ENCODE measurements around the gene NFIB. TPM values are rescaled to one million over a fixed set of nuclear protein-coding genes. Genes with fewer than 3 reads are reported as not detected.
A peak's percentile ranks its signal among the peaks of the same experiment; 100 is the strongest.

The NFIB gene
- total RNA-seq, 1 experiment from 2014 or later: 35.1 TPM

GRCh38 chr9:14222149-14222835 is 91.6 kb downstream of the NFIB start:
- peak; percentile 19 to 72 for DNase-seq
- CTCF ChIA-PET: interaction anchor here (0.6 kb wide), 1 partner anchor 167 kb away, joined by 4 read pairs; no protein-coding TSS in a partner anchor
- Histone ChIP-seq H3K27ac (peak overlapping the region; percentile 95), H3K9me2 (ENCODE audit: insufficient read depth) (no peaks in the 10 kb centered on the region), H3K4me1 (replicated peaks; ENCODE audit: insufficient read depth) (peaks cover 19% of the 10 kb centered on the region), H3K27me3 (ENCODE audit: insufficient read depth, low read depth) (no peaks in the 10 kb centered on the region), H2AFZ (no peak overlapping the region), H4K20me1 (ENCODE audit: insufficient read depth) (no peaks in the 10 kb centered on the region), H3F3A (ENCODE audit: insufficient read depth, low read depth) (peaks cover 17% of the 10 kb centered on the region), H3K4me3 (no peak overlapping the region), H3K79me2 (ENCODE audit: low read depth) (peaks cover 34% of the 10 kb centered on the region), H3K36me3 (ENCODE audit: low read depth) (no peaks in the 10 kb centered on the region), H3K4me2 (peak overlapping the region; percentile 63), H3K9me3 (ENCODE audit: insufficient read depth, low read depth) (no peaks in the 10 kb centered on the region)
- POLR2A ChIA-PET (ENCODE audit: unreplicated experiment): interaction anchor here (0.7 to 1.5 kb wide), 2 partner anchors 92 to 914 kb away, joined by 3 to 6 read pairs; partner anchors contain the start of gene NFIB
- intact Hi-C loops (cut with micrococcal nuclease; ENCODE audit: unreplicated experiment): loop anchor here (5.0 kb wide), 2 partner anchors 50 to 90 kb away; partner anchors contain the start of gene NFIB
- no peak for TF ChIP-seq CTCF (conservative IDR thresholded peaks at IDR 0.05)
- TF ChIP-seq EZH2 (IDR thresholded peaks at IDR 0.05; ENCODE audit: low read depth): no peak
- no TSS peak for BruUV-seq (replicated peaks)

GRCh38 chr9:14221558-14221957 is 92.4 kb downstream of the NFIB start:
- H3K4me1 ChIP-seq (replicated peaks; ENCODE audit: insufficient read depth): peaks cover 19% of the 10 kb centered on the region
- H3F3A ChIP-seq (ENCODE audit: insufficient read depth, low read depth): peaks cover 17% of the 10 kb centered on the region
- H3K27me3 ChIP-seq (ENCODE audit: insufficient read depth, low read depth): no peaks in the 10 kb centered on the region
- H3K9me3 ChIP-seq (ENCODE audit: insufficient read depth, low read depth): no peaks in the 10 kb centered on the region
- no peak overlapping the region for H2AFZ ChIP-seq
- intact Hi-C loops (cut with micrococcal nuclease; ENCODE audit: unreplicated experiment): loop anchor here (1.0 to 5.0 kb wide), 4 partner anchors 17 to 91 kb away; partner anchors contain the start of gene NFIB
- peak overlapping the region; percentile 23; the same call in 1 of the 2 replicates for H3K4me3 ChIP-seq
- peak overlapping the region; percentile 63 for H3K4me2 ChIP-seq
- ChIA-PET POLR2A (ENCODE audit: unreplicated experiment) (interaction anchor here (0.5 to 1.5 kb wide), 2 partner anchors 44 to 93 kb away, joined by 6 to 8 read pairs; partner anchors contain the start of gene NFIB), CTCF (no interaction called here)
- H3K79me2 ChIP-seq (ENCODE audit: low read depth): peaks cover 34% of the 10 kb centered on the region
- BruUV-seq (replicated peaks): TSS peak; percentile 51
- H3K36me3 ChIP-seq (ENCODE audit: low read depth): no peaks in the 10 kb centered on the region
- TF ChIP-seq CTCF (conservative IDR thresholded peaks at IDR 0.05): no peak
- no peak for TF ChIP-seq EZH2 (IDR thresholded peaks at IDR 0.05; ENCODE audit: low read depth)
- H3K9me2 ChIP-seq (ENCODE audit: insufficient read depth): no peaks in the 10 kb centered on the region
- H4K20me1 ChIP-seq (ENCODE audit: insufficient read depth): no peaks in the 10 kb centered on the region
- H3K27ac ChIP-seq: peak overlapping the region; percentile 95
- DNase-seq: peak; percentile 57 to 92

GRCh38 chr9:14221119-14221518 is 92.8 kb downstream of the NFIB start:
- ChIA-PET CTCF (no interaction called here), POLR2A (ENCODE audit: unreplicated experiment) (interaction anchor here (0.5 to 1.5 kb wide), 3 partner anchors 43 to 1081 kb away, joined by 3 to 8 read pairs (median 6); partner anchors contain the start of gene NFIB)
- TF ChIP-seq CTCF (conservative IDR thresholded peaks at IDR 0.05) (no peak), EZH2 (IDR thresholded peaks at IDR 0.05; ENCODE audit: low read depth) (no peak)
- Histone ChIP-seq H3K79me2 (ENCODE audit: low read depth) (peaks cover 34% of the 10 kb centered on the region), H4K20me1 (ENCODE audit: insufficient read depth) (no peaks in the 10 kb centered on the region), H3K27ac (peak overlapping the region; percentile 95), H3K4me1 (replicated peaks; ENCODE audit: insufficient read depth) (peaks cover 20% of the 10 kb centered on the region), H3K9me2 (ENCODE audit: insufficient read depth) (no peaks in the 10 kb centered on the region), H3F3A (ENCODE audit: insufficient read depth, low read depth) (peaks cover 17% of the 10 kb centered on the region), H3K27me3 (ENCODE audit: insufficient read depth, low read depth) (no peaks in the 10 kb centered on the region), H3K36me3 (ENCODE audit: low read depth) (no peaks in the 10 kb centered on the region), H2AFZ (no peak overlapping the region), H3K9me3 (ENCODE audit: insufficient read depth, low read depth) (no peaks in the 10 kb centered on the region), H3K4me2 (peak overlapping the region; percentile 63), H3K4me3 (peak overlapping the region; percentile 23; the same call in 1 of the 2 replicates)
- DNase-seq: no peak
- BruUV-seq (replicated peaks): no TSS peak
- intact Hi-C loops (cut with micrococcal nuclease; ENCODE audit: unreplicated experiment): loop anchor here (1.0 to 5.0 kb wide), 4 partner anchors 17 to 91 kb away; partner anchors contain the start of gene NFIB

All from PC-9 (cell line).